Right renal pelvis (tissue), 4 donors: ENCODE results near the gene COMMD6. TPM values are rescaled to one million over a fixed set of nuclear protein-coding genes. Genes with fewer than 3 reads are reported as not detected.
A peak's percentile ranks its signal among the peaks of the same experiment; 100 is the strongest.

Experiments
- DNase-seq, 4 donors: peaks; one replicate each; pipeline ENCODE4 v3.0.0-alpha.2; 2013; ENCODE audit warnings: low read depth in 4 of 4, low spot score in 3 of 4, missing footprints in 1 of 4
- polyA plus RNA-seq, 4 donors: library from polyadenylated mRNA; unstranded; fragments of 120-200 nt; gene quantifications; one replicate each; pipeline ENCODE4 v1.2.1, GENCODE V29; 2013; ENCODE audit not compliant: insufficient read length in 4 of 4

The COMMD6 gene
- polyA plus RNA-seq, 4 donors, result 238 to 260 (median 255) TPM

DNA sequence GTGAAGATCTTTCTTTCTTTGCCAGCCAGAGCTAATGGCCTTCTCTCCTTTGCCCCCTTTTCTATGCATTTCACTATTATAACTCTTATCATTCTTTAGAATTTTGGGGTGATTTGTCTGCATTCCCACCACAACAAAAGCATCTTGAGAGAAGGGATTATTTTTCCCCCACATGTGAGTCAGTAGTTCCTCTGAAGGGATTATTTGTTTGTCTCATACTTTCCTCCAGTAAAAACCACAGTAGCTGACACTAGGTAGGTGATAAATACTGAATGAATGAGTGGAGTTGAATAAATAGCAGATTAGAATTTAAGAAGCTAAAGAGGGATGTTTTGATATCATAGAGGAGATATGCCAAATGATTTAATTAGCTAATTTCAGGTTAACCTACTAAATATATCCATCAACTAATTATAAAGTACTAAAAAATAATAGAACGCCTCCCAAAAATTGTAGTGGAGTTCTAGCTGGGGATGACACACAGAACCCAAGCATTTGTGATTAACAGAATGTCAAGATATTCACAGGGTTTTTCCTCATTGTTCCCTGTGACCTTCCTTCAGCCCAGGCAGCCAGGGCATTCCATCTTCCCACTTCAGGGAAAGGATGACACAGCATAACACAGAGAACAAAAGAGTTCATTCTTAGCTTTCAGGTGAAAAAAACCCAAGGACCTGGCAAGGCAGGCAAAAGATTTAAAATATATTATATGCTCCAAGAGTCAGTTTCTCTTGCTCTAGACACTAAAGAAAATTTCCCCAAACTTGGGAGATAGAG is 52.2 kb downstream of the COMMD6 start:
- DNase-seq, result no peak

DNA sequence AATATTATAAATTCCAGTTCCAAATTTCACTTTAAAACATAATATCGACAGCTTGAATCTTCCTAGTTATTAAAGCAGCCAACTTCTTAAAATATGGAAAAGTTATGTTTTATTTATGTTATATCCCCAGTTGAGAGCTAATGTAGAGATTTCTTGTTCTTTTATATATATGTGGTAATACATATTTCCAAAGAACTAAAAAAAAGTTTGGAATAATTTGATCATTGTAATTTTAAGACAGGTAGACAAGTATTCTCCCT is 54.9 kb downstream of the COMMD6 start:
- DNase-seq, result no peak

GRCh38 chr13:75482070-75482819 is 55.4 kb downstream of the COMMD6 start, which contains the start of gene TBC1D4:
TBC1D4 (minus strand) TSS chr13:75482169; CDS start chr13:75481767, 402 bp downstream.
- DNase-seq, result peak; percentile 80 to 87 (median 84)

DNA sequence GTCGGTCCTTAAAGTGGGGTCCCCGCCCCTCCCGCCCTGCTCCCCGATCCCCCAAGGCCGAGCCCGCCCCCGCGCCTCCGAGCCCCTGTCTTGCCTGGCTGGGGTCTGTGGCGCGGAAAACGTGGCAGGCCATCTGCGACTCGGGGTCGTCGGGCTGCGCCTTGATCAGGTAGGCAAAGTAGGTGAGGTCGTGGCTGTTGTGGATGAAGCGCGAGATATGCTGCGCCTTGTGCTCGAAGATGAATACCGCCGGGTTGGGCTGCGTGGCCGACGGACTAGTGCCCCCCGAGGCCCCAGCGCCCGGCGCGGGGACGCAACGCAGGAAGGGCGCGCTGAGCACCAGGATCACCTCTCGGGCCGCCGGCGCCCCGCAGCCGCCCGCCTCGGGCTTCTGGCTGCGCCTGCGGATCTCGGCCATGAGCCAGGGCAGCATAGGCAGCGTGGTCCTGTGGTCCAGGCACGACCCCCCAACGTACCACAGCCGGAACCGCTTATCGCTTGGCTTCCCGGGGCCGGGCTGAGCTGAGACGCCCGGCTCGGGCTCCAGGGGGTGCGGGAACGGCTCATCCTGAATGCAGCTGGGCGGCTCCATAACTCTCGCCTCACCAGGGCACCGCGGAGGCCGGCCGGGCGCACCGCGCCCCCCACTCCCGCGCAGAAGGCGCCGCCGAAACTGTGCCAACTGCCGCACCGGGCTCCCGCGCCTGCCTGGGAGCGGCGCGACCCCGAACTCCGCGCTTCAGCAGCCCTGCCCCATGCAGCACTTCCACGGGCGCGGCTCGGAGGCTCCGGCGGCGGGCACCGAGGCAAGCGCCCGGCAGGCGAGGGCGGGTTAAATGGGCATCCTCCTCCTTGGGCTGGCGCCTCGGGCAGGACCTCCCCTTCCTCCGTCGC is 56.2 kb downstream of the COMMD6 start:
- peak in 3 of 4 donors; percentile 23 to 47 (median 28) for DNase-seq

- DNase-seq, result peak in 3 of 4 donors; percentile 55 to 65 (median 63)
Measured at GRCh38 chr13:75480671-75481175, 56.9 kb downstream of the COMMD6 start.

DNA sequence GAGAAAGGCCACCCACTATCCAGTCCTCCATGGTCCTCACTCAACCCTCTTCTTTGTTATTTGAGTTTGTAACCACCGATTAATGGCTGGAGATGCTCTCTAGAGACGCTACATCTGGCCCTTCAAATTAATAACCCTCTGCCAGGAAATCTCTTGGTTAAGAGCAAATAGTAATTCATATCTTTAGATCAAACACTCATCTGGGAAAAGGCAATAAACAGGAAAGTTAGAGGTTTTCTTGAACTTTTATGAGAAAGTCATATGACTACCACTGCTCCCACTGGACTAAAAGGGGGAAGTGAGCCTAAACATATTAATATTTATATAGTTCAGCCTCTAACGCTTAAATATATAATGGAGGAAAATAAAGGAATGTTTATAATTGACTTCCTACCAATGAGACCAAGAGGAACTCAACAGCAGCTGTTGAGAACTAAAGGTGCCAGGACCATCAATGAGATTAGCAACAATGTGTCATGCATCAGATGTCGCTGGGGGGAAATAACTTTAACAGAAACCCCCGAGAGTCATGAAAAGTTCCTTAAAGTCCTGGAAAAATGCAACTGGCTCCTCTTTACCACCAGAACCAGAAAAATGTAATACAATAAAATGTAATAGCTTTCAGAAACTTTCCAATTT is 58.4 kb downstream of the COMMD6 start:
- no peak for DNase-seq

DNA sequence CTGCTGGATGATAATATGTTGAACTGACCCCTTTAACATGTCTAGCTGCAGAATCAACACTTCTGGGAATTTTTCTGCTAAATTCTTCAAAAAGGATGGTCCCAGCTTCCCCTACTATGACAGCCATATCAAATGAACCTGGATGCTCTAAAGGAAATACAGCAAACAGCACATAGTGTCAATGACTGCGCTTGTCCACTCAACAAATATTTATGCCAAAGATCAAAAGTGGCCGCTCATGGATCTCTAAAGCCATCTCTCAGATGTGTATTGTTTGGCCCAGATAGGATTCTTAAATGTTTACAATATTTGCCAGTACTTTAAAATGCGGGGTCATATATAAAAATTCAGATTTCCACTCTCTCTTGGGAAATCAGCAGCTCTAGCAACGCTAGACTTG is 59.0 kb downstream of the COMMD6 start:
- DNase-seq, result no peak

Other genes starting within 250 kb of the COMMD6 start
- 10 to 100 TPM; 55.1 to 62.5 (median 59.5) TPM for gene TBC1D4, start 55.7 kb downstream of the COMMD6 start, polyA plus RNA-seq
- 10 to 100 TPM; 32.8 to 45.1 (median 37.4) TPM for gene UCHL3, start 11.9 kb upstream of the COMMD6 start, polyA plus RNA-seq
- 100 to 1,000 TPM in 1 of 4 donors, 10 to 100 TPM in 3; 68.2 to 101 (median 79.5) TPM for gene LMO7, start 98.5 kb upstream of the COMMD6 start, polyA plus RNA-seq